ENCODE data around the gene WIPI1.
"Not testable (repeated sequence)": the region's sequence is repeated elsewhere in the genome, so short reads cannot be mapped to it uniquely, and the experiment has no call there.

The WIPI1 gene

GRCh38 chr17:68378268-68379176 is 78.8 kb downstream of the WIPI1 start:
- Histone ChIP-seq H3K27ac (ENCODE audit: low read depth, low read length) (no peak overlapping the region), H3K4me1 (ENCODE audit: control insufficient read depth, low read length) (no peaks in the 10 kb centered on the region), H3K9me2 (replicated peaks; ENCODE audit: control insufficient read depth, low read length) (no peaks in the 10 kb centered on the region), H3K79me2 (ENCODE audit: control insufficient read depth, low read length) (no peaks in the 10 kb centered on the region), H3K4me3 (ENCODE audit: low read length) (no peak overlapping the region), H3K36me3 (ENCODE audit: control insufficient read depth, low read length) (no peaks in the 10 kb centered on the region), H4K20me1 (ENCODE audit: control insufficient read depth, insufficient read depth, low read depth, low read length) (no peaks in the 10 kb centered on the region), H3K4me2 (ENCODE audit: low read length) (no peak overlapping the region), H3F3A (ENCODE audit: control insufficient read depth, insufficient read depth) (no peaks in the 10 kb centered on the region), H3K27me3 (ENCODE audit: control insufficient read depth, low read length) (peaks cover 4% of the 10 kb centered on the region; the same call in 1 of the 2 replicates), H3K9me3 (ENCODE audit: control insufficient read depth, insufficient read depth, low read length) (no peaks in the 10 kb centered on the region)
- TF ChIP-seq EZH2phosphoT487 (IDR thresholded peaks at IDR 0.05; ENCODE audit: borderline replicate concordance, low read length) (no peak), CTCF (IDR thresholded peaks at IDR 0.05; ENCODE audit: low read depth, low read length, poor library complexity, severe bottlenecking) (no peak)

GRCh38 chr17:68377771-68378267 is 79.5 kb downstream of the WIPI1 start:
- Histone ChIP-seq H3F3A (ENCODE audit: control insufficient read depth, insufficient read depth) (no peaks in the 10 kb centered on the region), H3K9me2 (replicated peaks; ENCODE audit: control insufficient read depth, low read length) (no peaks in the 10 kb centered on the region), H3K27me3 (ENCODE audit: control insufficient read depth, low read length) (no peaks in the 10 kb centered on the region), H3K79me2 (ENCODE audit: control insufficient read depth, low read length) (no peaks in the 10 kb centered on the region), H3K27ac (ENCODE audit: low read depth, low read length) (no peak overlapping the region), H3K4me1 (ENCODE audit: control insufficient read depth, low read length) (no peaks in the 10 kb centered on the region), H4K20me1 (ENCODE audit: control insufficient read depth, insufficient read depth, low read depth, low read length) (no peaks in the 10 kb centered on the region), H3K36me3 (ENCODE audit: control insufficient read depth, low read length) (no peaks in the 10 kb centered on the region), H3K4me3 (ENCODE audit: low read length) (no peak overlapping the region), H3K4me2 (ENCODE audit: low read length) (no peak overlapping the region), H3K9me3 (ENCODE audit: control insufficient read depth, insufficient read depth, low read length) (no peaks in the 10 kb centered on the region)
- no peak for TF ChIP-seq EZH2phosphoT487 (IDR thresholded peaks at IDR 0.05; ENCODE audit: borderline replicate concordance, low read length)
- TF ChIP-seq CTCF (IDR thresholded peaks at IDR 0.05; ENCODE audit: low read depth, low read length, poor library complexity, severe bottlenecking), result no peak

- not testable (repeated sequence) for H3K9me2 ChIP-seq (replicated peaks; ENCODE audit: control insufficient read depth, low read length); H3K4me3 ChIP-seq (ENCODE audit: low read length); H3F3A ChIP-seq (ENCODE audit: control insufficient read depth, insufficient read depth); H3K27me3 ChIP-seq (ENCODE audit: control insufficient read depth, low read length); H4K20me1 ChIP-seq (ENCODE audit: control insufficient read depth, insufficient read depth, low read depth, low read length); H3K4me1 ChIP-seq (ENCODE audit: control insufficient read depth, low read length); H3K9me3 ChIP-seq (ENCODE audit: control insufficient read depth, insufficient read depth, low read length); H3K36me3 ChIP-seq (ENCODE audit: control insufficient read depth, low read length); H3K79me2 ChIP-seq (ENCODE audit: control insufficient read depth, low read length); H3K4me2 ChIP-seq (ENCODE audit: low read length); H3K27ac ChIP-seq (ENCODE audit: low read depth, low read length)
Measured at GRCh38 chr17:68376178-68376577, 81.1 kb downstream of the WIPI1 start.

- Histone ChIP-seq H3K4me3 (ENCODE audit: low read length) (no peak overlapping the region), H3K9me3 (ENCODE audit: control insufficient read depth, insufficient read depth, low read length) (no peaks in the 10 kb centered on the region), H3K4me2 (ENCODE audit: low read length) (no peak overlapping the region), H3K27ac (ENCODE audit: low read depth, low read length) (no peak overlapping the region), H3K27me3 (ENCODE audit: control insufficient read depth, low read length) (no peaks in the 10 kb centered on the region), H3K36me3 (ENCODE audit: control insufficient read depth, low read length) (no peaks in the 10 kb centered on the region), H3K79me2 (ENCODE audit: control insufficient read depth, low read length) (no peaks in the 10 kb centered on the region), H3F3A (ENCODE audit: control insufficient read depth, insufficient read depth) (no peaks in the 10 kb centered on the region), H4K20me1 (ENCODE audit: control insufficient read depth, insufficient read depth, low read depth, low read length) (no peaks in the 10 kb centered on the region), H3K4me1 (ENCODE audit: control insufficient read depth, low read length) (no peaks in the 10 kb centered on the region), H3K9me2 (replicated peaks; ENCODE audit: control insufficient read depth, low read length) (no peaks in the 10 kb centered on the region)
- TF ChIP-seq CTCF (IDR thresholded peaks at IDR 0.05; ENCODE audit: low read depth, low read length, poor library complexity, severe bottlenecking) (no peak), EZH2phosphoT487 (IDR thresholded peaks at IDR 0.05; ENCODE audit: borderline replicate concordance, low read length) (no peak)
Measured at GRCh38 chr17:68375566-68375965, 81.7 kb downstream of the WIPI1 start.

Data from DOHH2 (cell line).